HG03097 (cell line): ENCODE data around the gene RGL2.

ENCODE experiments used
- ATAC-seq: cut with Tn5 transposase; IDR thresholded peaks from one replicate; pipeline ENCODE4 v1.9.1; 2021; ENCODE audit not compliant: unreplicated experiment, low FRiP score

The RGL2 gene

DNA sequence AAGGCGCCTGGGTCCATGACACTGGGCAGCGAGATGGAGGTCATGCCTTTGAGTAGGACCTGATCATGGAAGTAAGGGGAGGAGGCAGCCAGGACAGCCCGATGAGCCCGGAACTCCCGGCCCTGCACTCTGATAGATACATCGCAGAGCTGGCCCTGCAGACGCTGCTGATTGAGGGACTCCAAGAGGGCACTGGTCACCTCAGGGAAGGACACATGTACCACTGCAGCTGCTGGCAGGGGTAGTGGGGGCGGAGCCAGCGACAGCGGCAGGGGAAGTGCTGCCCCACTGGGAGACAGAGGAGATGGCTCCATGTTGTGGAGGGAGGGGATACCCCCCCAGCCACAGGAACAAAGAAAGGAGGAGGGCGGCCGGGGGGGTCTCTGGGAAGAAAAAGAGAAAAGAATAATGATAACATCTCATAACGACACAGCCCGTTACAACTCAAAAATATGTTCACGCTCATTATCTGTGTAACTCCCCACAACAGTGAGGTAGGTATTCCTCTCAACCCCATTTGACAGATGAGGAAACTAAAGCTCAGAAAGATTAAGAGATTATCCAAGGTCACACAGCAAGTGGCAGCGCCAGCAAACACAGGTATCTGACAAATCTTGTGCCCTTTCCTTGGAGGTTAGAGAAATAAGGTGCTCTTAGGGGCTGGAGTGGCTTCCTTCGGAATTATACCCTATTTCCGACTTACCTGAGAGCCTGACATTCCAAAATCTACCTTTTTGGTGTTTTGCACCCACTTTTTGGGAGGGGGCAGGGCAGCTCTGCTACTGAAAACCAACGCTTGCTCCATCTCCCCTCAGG, 18.1 kb upstream of the RGL2 start:
- ATAC-seq, result no peak

DNA sequence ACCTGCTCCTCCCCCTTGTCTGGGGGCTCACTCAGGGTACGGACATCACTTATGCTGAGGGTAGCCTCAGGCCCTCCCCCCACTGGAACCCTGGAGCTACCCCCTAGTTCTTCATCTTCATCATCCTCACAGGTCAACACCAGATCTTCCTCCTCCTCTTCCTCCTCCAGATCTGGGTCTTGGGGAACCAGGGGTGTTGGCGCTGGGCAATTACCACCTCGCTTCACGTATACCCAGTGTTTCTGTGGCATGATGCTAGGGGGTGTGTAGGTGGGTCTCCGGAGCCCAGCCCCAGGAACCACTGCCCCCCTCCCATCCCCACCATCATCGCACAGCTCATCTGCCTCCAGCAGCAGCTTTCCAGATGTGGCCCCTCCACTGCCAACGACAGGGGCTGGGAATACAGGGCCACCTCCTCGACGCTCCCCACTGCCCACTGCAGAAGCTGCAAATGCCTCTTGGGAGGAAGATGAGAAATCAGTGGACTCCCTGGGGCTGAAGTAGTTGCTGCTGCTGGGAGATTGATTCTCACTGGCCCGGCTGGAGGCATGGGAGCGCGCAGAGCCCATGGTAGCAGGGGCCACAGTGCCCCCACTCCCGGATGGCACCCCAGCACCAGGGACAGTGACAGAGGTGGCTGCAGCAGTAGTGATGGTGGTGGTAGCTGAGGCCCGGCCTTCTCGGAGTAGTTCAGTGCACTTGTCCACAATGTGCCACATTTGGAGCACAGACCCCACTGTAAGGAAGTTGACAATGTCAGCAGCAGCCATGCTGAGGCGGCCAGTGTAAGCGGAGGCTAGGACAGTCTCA, 17.3 kb upstream of the RGL2 start:
- ATAC-seq, result no peak

DNA sequence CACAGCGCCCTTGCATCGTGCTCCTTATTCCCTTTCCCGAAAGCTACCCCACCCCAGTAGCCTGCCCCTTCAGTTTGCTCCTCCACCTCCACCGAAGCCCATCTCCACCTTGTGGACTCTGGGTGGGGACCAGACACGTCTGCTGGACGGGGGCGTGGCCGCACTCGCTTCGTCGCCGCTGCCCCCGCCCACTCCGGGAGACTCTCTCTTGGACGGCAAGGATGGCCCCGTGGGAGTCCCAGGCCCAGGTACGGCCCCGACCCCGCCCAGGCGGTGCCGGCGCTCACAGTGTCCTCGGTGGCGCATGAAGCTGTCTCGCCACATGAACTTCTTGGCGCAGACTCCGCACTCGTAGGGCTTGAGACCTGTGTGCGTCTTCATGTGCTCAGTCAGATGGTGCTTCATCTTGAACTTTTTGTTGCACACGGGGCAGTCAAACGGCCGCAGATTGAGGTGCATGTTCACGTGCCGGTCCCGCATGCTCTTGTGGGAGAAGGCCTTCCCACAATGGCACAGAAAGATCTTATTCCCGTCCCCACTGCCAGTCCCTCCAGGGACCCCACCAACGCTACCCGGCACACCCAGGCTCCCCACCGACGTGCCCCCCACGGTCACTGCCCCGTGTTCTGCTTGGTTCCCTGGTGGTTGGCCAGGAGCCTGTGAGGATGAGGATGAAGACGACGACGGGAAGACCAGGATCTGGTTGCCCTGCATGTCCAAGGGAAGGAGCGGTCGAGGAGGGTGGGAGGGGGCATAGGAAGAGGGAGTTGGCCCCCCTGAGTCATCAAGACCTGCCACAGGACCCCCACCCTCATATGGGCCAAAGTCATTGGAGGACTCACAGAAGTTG, 16.4 kb upstream of the RGL2 start:
- no peak for ATAC-seq

GRCh38 chr6:33314515-33314942, 15.8 kb upstream of the RGL2 start:
- ATAC-seq, result no peak

GRCh38 chr6:33313709-33314514, 15.2 kb upstream of the RGL2 start, which contains the start of gene TAPBP:
TSS of gene TAPBP (minus strand) at chr6:33314078. CDS start at chr6:33314041, 37 bp downstream.
- ATAC-seq, result peak; percentile 39

DNA sequence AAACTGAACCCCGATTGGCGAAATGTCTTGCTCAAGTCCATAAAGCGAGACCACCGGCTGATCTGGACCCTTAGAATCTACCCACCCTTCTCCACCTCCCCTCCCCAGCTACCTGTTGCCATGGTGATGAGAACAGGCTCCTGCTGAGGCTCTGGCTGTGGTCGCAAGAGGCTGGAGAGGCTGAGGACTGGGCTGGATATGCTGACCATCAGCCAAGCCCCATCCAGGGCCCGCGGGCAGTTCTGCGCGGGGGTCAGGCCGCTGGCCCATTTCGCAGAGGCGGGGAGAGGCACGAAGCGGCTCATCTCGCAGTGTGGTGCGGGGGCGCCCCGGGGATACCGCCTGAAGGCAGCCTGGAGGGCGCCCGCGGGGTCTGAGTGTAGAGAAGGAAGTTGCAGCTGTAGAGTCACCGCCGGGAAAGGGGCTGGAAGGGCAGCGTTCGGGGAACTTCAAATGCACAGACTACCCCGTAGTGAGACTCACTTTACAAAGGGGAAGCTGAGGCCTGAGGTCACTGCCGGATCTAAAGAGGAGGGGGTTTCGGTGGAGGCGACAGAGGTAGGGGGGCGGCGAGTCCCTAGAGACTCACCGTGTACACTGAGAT, 14.5 kb upstream of the RGL2 start:
- ATAC-seq, result no peak

DNA sequence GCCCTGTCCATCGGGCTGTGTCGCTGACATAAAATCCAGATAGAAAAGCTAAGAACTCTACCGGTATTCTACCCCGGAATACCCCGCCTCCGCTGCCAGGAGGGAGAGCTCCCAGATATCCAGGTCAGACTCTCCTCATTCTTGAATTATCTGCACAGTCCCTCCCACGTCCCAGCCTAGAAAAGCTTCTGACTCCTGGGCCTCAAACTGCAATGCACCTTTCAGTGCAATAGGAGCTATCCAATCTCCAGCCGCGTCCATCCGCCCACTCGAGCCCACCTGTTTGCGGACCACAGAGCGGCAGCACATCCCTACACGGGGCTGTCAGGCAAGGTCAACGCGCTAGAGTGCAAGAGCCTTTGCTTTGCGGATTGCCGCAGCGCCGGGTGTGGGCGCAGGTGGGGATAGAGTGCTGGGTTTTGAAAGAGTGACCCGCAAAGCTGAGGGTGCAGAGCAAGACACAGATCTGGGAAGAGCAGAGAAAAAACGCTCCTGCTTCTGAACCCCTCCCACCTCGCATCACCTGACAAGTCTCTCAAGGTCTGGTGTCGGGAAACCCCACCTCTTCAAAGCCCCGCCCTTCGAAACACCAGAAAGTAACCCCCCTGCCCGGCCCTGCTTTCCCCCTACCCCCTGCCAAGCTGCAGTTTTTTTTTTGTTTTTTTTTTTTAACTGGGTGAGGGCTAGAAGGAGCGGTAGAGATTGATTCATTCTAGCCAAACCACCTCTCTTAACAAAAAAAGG, 13.8 kb upstream of the RGL2 start:
- no peak for ATAC-seq

DNA sequence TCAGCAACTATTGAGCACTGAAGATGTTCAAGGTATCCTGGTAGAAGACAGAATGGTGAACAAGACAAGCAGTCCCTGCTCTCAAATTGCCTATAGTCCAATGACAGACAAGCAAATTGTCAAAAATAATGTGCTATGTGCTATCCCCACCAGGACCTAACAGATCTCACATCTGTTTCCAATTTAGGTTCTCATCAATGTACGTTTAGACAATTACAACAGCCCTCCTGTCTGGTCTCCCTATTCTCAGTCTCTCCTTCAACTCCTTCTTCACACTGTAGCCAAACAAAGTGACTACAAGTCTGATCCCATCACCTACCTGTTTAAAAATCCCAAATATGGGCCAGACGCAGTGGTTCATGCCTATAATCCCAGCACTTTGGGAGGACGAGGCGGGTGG, 7.6 kb upstream of the RGL2 start:
- no peak for ATAC-seq

GRCh38 chr6:33305052-33305451, 6.3 kb upstream of the RGL2 start:
- no peak for ATAC-seq

GRCh38 chr6:33304216-33304615, 5.5 kb upstream of the RGL2 start:
- no peak for ATAC-seq

DNA sequence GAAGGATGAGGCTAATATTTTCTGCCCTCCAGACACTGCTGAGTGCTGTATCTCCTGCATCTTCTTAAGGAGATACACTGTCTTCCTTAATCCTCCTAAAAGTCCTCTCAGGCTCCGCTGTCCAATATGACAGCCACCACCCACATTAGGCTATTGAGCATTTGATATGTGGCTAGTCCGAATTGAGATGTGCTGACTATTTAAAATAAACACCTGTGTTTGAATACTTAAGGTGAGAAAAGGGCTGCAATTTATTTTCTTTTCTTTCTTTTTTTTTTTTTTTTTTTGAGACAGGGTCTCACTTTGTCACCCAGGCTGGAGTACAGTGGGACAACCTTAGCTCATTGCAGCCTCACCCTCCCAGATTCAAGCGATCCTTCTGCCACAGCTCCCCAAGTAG, 3.1 kb upstream of the RGL2 start:
- no peak for ATAC-seq

GRCh38 chr6:33299237-33299944, 649 bp upstream of the RGL2 start:
- ATAC-seq, result peak; percentile 65

GRCh38 chr6:33297956-33298772, 578 bp downstream of the RGL2 start:
- ATAC-seq, result no peak

- ATAC-seq, result no peak
Observed at GRCh38 chr6:33297406-33297955, 1.3 kb downstream of the RGL2 start.

DNA sequence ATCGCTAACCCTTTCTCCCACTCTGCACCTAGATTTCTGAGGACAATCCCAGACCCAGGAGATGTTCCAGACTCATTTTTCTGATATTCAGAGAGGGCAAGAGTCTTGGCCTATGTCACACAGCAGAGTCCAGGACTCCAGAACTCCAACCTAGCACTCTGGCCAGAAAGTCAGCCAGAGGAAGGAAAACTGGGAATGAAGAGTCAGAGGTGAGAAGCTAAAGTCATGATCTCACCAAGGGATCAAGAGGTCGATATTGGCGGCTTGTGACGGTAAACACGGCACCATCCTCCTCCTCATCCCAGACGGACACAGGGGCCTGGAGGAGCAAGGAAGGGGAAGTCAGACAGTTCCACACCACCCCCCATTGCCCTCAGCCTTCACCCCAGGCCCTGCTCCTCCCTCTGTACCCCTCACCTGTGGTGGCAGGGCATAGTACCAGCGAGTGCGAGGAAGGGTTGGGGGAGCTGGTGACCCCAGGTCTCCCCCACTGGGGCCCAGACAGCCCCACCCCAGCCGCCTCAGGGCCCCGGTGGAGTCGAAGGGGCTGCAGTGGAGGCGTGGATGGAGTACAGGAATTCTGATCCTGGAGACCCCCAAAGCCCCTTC, 1.8 kb downstream of the RGL2 start:
- no peak for ATAC-seq

- ATAC-seq, result no peak
Observed at GRCh38 chr6:33295621-33296369, 2.9 kb downstream of the RGL2 start.
